HL-60/S4 treated with phorbol 12-myristate 13-acetate at 8.2 ng/mL for 4 days and 3 days (cell line): ENCODE measurements around the gene PF4V1.

Source experiments
- in situ Hi-C: fragments of 300-500 bp; cut with MboI; formaldehyde crosslinking; loops from 2 replicates; pipeline ENCODE4 v1.15.0; 2022; ENCODE audit warnings: low sequenced_read_pairs

PF4V1 gene

GRCh38 chr4:73844806-73845205 is 8.3 kb upstream of the PF4V1 start:
- in situ Hi-C loops = no loop called here

- in situ Hi-C loops = no loop called here
Observed at GRCh38 chr4:73847526-73848182, 5.4 kb upstream of the PF4V1 start.

DNA sequence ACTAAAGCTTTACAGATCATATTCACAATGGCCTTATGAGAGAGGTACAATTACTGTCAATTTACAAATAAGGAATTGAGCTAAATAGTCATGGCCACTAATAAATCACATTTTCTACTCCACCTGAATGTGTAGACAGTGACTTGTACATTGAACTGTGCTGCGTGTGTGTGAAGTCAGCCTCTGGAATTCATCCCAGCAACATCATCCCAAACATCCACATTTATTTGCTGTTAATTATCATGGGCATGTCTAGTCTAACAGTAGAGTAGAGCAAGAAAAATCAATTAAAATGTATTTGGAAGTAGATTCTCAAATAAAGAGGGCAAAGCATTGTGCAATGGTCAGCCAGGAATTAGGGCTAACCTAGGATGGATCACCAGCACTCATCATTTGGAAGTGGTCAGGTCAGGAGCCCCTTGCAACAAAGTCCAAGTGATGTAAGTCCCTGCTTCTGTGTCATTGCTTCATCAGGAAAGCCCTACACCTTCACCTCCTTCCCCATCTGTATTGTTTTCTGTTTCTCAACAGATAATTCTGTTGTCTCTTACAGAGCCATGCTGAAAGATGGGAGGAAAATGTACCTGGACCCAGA is 4.8 kb upstream of the PF4V1 start:
- in situ Hi-C loops = no loop called here

- in situ Hi-C loops = no loop called here
Observed at GRCh38 chr4:73850261-73850970, 2.7 kb upstream of the PF4V1 start.

DNA sequence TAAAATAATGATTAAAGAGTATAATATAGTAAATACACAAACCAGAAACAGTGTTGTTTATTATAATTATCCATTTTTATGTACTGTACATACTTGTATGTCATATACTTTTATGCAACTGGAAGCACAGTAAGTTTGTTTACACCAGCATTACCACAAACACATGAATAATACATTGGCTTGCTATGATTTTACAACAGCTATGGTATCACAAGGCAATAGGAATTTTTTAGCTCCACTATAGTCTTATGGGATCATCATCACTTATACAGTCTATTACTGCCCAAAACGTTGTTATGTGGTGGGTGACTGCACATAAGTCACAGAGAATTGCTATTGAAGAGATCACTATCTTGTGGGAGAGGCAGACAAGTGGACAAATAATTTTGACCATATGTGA is 1.8 kb upstream of the PF4V1 start:
- in situ Hi-C loops = no loop called here

GRCh38 chr4:73852771-73853170 is 325 bp upstream of the PF4V1 start:
- in situ Hi-C loops = no loop called here

DNA sequence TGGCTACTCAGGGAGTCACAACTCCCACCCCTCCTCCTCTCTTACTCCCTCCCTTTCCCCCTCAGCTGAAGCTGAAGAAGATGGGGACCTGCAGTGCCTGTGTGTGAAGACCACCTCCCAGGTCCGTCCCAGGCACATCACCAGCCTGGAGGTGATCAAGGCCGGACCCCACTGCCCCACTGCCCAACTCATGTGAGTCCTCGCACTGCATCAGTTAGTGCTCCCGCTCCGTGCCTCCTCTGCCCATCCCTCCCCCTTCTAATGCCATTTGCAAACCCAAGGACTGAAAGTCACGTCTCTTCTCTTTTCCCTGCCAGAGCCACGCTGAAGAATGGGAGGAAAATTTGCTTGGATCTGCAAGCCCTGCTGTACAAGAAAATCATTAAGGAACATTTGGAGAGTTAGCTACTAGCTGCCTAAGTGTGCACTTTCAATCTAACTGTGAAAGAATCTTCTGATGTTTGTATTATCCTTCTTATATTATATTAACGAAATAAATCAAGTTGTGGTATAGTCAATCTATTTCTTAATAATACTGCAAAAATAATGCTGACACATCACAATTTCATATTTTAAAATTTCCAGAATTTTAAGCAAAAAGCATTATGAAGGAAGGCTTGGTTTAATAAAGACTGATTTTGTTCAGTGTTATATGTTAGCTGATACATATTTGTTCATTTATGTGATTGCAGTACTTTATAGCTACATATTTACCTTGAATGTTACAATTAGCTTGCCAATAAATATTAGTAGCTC is 800 bp downstream of the PF4V1 start:
- in situ Hi-C loops = no loop called here

- in situ Hi-C loops = no loop called here
Observed at GRCh38 chr4:73855406-73855805, 2.3 kb downstream of the PF4V1 start.

- in situ Hi-C loops = no loop called here
Observed at GRCh38 chr4:73856518-73856917, 3.4 kb downstream of the PF4V1 start.

GRCh38 chr4:73859614-73860088 is 6.6 kb downstream of the PF4V1 start:
- in situ Hi-C loops = no loop called here

GRCh38 chr4:73860181-73860580 is 7.1 kb downstream of the PF4V1 start:
- in situ Hi-C loops = no loop called here

DNA sequence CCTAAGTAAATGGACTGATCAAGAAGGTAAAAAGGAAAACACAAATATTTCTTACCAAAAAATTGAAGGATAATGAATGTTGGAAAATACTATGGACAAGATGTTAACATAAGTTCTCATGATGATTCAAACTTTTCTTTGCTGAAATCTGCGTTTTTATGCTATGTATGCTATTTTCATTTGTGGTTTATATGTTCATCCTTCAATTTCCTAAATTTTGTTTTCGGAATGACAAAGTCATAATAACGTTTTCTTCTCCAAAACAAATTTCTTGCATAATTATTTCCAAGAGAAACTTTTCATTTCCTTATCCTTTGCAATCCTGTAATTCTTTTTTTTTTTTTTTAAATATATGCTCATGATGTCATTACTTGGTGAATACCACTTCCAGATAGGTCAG is 7.8 kb downstream of the PF4V1 start:
- in situ Hi-C loops = no loop called here

DNA sequence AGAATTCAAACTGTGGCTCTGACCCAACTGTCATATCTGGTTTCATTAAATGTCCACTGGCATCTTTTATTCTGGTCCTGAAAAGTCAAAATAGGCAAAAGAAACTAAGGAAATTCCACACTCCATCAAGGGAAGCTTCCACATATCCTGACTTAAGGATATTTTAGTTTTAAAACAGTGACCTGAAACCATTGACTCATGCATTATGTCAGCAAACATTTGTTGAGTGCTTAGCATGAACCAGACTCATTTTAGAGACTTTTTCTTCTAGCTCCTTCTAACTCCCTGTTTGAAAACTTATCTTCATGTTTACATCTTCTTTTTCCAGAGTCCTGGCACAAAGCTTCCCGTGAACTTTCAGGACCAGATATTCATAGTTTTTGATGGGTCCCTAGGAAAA is 9.2 kb downstream of the PF4V1 start:
- in situ Hi-C loops = no loop called here

DNA sequence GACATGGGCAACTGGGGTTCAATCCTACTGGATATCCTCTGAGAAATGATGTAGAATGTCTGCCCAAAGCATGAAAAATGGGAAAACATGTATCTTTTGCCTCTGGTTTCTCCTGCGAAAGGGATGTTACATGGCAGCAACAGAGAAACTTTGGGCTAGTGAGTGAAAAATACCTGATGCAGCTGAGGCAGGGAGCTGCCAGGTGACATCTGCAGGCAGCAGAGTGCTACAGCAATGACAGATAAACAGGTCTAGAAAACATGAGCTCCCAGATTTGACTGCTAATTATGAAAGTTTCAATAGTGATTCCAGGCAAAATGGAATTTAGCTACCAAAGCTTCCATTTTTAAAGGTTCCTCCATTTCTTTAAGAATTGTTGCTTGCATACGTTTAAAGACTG is 11.3 kb downstream of the PF4V1 start:
- in situ Hi-C loops = no loop called here

- in situ Hi-C loops = no loop called here
Observed at GRCh38 chr4:73864961-73865360, 11.9 kb downstream of the PF4V1 start.

DNA sequence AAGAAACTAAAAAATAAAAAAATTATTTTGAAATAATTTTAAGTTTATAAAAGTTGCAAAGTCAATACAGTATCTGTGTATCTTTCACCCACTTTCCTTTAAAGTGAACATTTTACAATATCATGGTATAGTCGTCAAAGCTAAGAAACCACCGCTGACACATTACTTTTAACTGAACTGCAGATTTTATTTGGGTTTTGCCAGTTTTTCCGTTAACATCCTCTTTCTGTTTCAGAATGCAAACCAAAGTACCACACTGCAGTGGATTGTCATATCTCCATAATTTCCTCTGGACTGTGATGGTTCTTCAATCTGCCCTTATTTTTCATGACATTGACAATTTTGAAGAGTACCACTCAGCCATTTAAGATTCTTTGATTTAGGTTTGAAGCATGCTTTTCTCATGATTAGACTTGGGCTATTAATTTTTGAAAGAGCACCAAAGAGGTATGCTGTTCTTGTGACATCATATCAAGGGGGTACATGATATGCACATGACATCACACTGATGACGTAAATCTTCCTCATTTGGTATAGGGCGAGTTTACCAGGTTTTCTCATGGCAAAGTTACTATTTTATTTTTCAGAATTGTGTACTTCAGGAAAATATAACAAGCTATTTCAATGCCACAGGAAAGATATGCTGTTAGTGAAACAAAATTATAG is 12.5 kb downstream of the PF4V1 start:
- in situ Hi-C loops = no loop called here

DNA sequence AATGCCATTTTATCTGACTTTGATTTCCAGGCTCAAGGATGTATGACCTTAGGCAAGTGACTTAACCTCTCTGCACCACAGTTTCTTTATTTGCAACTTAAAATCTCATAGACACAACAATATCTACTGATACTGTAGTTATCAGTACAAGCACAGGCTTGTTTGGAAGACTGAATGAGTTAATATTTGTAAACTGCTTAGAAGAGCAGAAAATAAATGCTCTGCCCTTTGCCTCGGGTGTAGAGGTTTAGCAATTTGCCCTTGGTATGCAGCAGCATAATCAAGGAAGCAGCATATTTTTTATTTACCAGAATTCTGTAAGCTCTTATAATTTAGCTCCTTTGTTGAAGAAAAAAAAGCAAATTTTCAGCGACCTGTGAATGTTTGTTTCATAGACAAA is 13.2 kb downstream of the PF4V1 start:
- in situ Hi-C loops = no loop called here

DNA sequence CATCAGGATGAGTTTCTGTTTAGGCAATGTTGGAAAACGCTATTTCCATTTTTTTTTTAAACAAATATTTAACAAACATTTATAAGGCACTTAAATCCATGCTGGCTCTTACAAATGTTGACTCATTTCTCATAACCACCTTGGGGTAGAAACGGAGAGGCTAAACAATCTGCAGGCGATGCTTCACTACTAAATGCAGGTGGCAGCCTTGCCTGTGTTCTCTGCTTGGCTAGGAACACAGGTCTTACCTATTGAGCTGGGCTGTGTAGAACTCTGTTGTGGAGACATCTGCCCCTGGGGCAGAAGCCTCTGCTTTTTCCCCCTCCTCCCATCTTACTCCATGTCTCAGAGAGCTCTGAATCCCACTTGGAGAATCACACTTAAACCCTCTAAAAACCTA is 14.7 kb downstream of the PF4V1 start:
- in situ Hi-C loops = no loop called here

GRCh38 chr4:73868206-73869129 is 15.4 kb downstream of the PF4V1 start:
- in situ Hi-C loops = no loop called here
